HG03097 (cell line): ENCODE data around the gene CLDN5.

ENCODE experiments used
- ATAC-seq: cut with Tn5 transposase; IDR thresholded peaks from one replicate; pipeline ENCODE4 v1.9.1; 2021; ENCODE audit not compliant: unreplicated experiment, low FRiP score

CLDN5 gene

DNA sequence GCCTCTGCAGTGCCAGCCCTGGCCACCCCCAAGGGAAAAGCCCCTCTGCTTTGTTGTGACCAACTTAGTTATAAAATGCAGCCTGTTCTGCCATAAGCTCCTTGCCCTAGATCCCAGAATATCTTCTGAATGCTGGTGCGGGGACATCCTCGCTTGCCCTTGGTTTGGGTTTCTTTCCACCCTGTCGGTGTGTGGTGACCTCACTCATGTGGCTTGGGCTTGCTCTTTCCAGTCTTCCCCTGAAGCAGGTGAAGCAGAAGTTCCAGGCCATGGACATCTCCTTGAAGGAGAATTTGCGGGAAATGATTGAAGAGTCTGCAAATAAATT, 16.7 kb downstream of the CLDN5 start:
- no peak for ATAC-seq

DNA sequence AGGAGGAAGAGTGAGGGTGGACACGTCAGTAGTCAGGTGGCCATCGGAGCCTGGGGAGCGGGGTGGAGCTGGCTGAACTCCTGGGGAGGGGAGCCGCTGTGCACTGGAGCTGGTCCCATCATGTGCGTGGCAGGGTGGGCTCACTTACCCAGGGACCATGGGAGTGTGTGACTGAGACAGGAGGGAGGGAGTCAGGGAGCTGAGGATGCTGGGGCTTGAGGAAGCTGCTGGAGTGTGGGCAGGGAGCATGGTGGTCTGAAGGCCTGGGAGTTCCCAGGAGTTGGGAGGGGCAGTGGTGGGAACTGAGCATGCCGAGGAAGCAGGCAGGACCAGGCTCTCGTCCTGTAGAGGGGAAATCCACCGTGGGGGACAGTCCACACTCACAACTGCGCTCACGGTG, 18.0 kb downstream of the CLDN5 start:
- ATAC-seq, result no peak

DNA sequence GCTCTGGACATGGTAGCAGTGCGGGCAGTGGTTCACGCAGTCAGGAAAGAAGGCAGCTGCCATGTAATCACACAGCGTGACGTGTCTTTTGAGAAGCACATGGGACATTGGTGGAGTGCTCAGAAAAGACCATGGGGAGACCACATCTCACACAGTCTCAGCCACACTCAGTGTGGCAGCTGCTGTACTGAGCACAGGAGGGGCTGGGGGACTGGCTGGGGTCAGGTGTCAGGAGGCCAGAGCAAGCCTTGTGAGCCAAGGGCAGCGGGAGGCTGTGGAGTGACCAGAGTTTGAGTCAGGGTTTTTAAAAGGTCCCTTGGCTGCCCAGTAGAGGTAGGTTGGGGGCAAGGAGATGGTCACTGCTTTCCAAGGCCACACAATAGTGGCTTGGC, 18.5 kb downstream of the CLDN5 start:
- ATAC-seq, result no peak

DNA sequence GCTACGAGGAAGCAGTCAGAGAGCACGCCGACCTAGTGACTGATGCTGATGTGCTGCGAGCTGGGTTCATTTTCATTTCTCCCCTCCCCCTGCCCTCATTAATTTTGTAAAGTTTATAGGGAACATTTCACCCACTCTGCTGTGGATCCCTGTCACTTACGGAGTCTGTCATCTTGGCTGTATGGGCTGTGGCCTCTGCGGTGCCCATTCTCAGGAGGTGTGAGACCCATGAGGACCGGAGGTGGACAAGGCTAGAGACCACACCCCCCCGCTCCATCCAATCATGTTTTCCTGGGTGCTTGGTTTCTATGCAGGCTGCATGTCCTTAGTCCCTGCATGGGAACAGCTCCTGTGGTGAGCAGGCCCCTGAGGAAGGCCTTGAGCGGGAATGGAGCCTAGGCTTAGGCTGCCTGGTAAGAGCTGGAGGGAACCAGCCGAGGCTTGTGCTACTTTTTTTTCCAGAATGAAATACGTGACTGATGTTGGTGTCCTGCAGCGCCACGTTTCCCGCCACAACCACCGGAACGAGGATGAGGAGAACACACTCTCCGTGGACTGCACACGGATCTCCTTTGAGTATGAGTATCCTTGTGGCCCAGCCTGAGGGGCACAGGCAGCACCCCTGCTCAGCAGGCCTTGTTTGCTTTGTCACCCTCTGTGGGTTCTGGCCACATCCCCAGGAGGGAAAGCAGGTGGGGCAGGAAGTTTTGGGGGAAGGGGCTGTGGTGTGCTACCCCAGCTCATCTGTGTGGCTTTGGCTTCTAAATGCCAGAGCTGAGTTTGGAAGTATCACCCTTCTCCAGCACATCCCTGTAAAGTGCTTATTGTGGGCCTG, 19.1 kb downstream of the CLDN5 start:
- no peak for ATAC-seq

DNA sequence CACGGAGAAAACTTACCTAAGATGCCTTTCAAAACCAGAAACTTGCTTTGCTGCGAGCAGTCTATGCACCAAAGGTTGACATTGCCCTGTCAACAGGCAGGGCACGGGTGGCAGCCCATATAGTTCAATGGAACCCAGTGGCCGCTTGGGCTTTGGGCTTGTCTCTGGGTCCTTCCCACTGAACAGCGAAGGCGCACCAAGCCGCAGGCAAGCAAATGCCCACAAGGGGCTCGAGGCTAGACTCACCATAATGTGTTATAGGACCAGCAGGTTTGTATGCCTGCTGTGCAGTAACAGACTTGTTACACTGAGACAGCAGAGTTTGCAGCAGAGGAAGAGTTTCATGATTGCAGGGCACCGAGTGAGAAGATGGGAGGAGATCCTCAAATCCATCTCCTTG, 20.3 kb downstream of the CLDN5 start:
- ATAC-seq, result no peak

DNA sequence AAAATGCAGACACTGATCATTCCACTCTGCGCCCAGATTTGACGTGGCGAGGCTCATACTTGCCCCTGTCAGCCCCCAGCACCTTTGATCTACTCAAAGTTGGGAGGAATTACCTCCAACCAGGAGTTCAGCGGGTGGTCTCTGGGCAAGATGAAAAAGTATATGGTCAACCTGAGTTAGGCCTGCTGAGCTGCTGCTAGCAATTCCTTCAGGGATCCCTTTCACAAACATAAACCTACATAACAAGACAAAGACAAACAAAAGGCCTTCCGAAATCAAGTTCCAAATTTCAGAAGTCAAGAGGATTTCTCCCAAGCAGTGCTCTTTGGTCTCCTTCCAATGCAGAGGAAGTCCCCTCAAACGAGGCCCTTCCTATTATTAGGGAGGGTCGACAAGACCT, 20.8 kb downstream of the CLDN5 start:
- no peak for ATAC-seq

DNA sequence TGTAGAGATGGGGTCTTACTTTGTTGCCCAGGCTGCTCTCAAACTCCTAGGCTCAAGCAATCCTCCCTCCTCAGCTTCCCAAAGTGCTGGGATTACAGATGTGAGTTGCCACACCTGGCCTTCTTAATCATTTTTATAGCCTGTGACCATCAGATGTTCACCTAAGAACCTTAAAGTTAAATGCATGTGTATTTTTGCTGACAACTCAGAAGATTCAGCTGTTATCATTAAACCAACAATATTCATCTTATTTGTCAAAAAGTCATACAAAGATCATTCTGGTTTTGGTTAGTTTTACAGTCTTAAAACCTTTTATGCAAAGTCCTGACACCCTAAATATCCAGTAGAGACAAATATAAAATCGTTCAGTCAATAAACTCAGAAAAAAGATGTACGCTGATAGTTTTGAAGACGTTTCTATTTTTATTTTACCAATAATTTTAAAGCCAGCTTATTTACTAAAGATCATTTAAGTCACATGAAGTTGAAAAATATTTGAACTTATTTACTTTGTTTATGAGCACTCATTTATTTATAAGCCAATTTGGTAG, 22.2 kb downstream of the CLDN5 start:
- no peak for ATAC-seq

DNA sequence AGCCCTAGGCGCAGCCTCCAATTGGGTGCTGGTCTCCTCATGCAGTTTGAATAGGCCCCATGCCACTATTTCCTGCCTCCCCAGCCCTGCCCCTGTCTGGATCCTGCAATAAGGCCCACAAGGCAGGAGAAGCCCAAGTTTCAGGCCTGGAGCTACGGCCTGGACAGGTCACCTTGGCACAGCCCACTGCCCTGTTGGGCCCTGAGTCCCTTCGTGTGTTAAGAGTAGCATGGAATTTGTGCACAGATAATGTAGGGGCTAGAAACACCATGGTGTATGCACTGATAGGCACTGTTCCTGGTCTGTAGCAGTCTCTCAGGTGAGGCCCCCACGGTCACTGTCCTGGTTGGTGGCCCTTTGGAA, 24.3 kb downstream of the CLDN5 start:
- no peak for ATAC-seq

DNA sequence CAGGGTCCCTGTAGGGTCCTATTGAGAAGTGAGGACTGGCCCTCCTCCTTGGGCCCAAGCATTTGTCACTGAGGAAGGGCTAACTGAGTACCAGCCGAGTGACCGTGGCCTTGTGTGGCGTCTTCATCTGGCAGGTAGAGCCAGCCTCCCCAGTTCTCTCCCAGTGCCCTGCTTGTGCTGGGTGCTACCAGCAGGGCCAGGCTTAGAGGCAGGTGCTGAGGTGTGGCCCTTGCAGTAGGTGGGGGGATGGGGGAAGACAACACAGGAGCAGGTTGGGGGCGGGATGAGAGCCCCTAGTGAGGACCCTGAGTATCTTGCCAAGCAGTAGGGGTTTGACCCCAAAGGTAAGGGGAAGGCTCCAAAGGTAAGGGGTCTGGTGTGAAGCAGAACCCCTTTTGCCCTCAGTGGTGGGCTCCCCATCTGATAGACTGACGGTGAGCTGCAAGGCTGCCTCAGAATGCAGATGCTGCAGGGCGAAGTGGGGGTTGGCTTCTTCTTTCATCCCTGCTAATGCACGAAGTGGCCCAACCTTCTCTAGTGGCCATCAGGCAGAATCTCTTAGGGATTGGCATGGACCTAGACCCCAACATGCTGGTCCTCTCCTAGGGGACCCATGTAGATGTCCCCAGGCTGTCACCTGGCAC, 24.9 kb downstream of the CLDN5 start:
- ATAC-seq, result no peak

DNA sequence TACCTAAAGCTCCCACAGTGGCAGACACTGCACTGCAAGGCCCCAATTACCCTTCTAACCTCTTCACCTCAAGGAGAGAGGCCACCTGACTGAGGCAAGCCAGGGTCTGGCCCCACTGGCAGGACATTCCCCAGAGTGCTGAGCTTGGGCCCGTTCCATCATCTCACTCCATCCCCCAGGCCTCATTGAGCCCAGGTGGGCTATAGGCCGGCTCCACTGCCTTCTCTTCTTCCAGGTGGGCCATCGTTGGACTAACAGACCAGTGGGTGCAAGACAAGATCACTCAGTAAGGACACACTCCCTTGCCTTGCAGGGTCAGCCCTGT, 25.4 kb downstream of the CLDN5 start:
- ATAC-seq, result no peak

DNA sequence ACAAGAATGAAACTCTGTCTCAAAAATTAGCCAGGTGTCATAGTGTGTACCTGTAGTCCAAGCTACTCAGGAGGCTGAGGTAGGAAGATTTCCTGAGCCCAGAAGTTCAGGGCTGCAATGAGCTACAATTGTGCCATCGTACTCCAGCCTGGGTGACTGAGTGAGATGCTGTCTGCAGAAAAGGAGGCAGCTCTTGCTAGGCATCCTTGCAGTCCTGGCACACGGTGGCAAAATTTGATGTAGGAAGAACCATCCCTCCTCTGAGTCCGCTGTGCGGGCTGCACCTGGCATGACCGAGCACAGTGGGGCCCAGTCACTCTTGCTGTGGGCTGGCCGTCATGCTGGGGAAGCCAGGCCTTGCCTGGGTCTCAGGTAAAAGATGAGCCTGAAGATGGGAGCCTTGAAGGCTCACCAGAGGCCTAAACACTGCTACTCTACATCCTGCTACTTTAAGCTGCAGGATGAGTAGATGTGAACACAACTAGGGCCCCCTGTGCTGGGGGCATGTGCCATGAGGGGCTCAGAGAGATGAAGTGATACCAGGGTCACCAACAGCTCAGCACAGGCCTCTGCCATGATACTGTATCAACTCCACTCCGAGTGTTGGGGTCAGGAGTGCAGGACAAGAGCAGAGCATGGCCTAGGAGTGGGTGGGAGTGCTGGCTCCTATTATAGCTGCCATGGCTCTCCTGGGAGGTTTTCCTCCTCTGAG, 25.9 kb downstream of the CLDN5 start:
- ATAC-seq, result no peak

DNA sequence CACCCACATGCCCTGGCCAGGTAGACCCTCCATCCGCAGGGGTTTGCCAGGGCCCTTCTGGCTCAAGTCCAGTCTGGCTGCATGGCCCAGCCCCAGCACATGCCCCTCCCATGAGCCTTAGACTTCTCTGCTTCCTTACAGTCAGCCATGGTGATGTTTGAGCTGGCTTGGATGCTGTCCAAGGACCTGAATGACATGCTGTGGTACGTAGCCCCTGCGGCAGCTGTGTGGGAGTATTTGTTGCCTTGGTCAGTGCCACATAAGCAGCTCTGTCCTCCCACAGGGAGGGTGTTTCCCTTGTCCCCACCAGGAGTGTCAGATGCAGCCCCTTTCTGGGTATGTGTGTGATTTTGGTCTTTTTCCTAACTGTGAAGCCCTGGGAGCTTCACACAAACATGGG, 27.0 kb downstream of the CLDN5 start:
- ATAC-seq, result no peak

DNA sequence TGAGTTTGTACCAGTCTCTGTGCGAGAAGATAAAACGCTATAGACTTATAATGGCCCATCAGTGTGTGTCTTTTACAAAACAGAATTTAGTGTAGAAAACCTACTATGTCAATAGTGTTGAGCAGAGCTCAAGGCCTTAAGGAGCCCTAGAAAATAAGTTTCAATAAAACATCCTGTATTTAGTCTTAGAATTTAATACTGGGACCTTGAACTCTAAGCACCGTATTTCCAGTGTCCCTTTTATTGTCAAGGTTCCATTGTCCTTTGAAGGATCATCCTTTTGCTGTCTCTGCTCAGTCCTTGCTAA, 27.9 kb downstream of the CLDN5 start:
- no peak for ATAC-seq

DNA sequence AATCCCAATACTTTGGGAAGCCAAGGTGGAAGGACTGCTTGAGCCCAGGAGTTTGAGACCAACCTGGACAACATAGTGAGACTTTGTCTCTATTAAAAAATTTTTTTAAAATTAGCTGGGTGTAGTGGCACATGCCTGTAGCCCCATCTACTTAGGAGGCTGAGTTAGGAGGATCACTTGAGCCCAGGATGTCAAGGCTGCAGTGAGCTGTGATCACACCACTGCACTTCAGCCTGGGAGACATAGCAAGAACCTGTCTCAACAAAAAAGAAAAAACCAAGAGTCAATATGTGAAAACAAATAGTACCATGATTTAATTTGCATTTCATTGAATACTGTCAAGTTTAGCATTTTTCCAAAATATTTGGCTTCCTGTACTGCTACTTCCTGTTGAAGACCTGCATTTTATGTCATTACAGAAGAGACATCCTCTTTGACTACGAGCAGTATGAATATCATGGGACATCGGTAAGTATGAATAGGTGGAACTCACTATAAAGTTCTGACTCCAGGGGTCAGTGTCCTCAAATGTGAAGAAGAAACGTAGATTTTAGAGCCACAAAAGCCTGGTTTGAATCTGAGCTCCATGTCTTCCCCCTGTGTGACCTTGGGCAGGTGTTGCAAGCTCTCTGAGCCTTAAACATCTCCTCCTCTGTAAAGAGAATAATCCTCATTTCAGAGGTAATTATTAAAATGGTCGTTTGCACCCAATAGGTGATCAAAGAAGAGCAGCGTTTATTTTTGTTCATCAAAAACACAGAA, 28.5 kb downstream of the CLDN5 start:
- ATAC-seq, result no peak

DNA sequence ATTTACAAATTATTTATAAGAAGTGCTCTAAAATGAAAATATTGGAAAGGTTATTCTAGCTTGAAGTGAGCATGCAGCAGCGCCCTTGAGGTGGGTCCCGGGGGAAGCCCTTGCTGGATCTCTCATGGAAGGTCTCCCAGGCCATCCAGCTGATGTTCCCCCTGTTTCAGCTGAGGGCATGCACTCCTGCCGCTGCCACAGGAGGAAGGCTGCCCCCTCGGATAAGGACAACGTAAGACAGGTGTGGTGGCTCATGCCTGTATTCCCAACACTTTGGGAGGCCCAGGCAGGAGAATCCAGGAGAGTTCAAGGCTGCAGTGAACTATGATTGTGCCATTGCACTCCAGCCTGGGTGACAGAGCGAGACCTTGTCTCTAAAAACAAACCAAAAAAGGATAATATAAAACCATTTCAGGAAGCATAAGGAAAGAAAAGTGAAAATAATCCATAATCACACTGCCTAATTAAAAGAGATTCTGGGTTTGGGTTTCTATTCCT, 29.5 kb downstream of the CLDN5 start:
- no peak for ATAC-seq

DNA sequence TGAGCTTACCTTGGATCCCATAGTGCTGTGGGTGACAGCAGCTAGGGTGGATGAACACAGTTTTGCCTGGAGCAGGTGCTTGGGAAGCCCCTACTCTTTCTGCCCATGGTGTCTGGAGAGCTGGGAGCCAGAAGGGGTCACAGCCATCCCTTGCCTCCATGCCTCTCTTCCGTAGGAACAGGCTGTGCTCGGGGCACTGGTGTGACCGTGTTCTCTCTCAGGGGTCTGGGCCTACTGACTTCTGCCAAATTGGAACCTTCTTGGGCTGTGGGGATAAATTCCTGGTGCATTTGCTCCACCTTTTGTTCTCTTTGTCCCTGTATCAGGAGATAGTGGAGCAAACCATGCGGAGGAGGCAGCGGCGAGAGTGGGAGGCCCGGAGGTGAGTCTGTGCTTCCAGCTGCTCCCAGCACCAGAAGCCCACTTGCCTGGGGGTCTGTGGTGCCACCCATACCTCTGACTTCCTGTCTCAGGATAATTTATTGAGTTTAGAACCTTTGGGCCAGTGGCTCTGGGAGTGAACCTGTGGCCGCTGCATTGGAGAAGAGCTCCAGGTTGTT, 30.1 kb downstream of the CLDN5 start:
- no peak for ATAC-seq

DNA sequence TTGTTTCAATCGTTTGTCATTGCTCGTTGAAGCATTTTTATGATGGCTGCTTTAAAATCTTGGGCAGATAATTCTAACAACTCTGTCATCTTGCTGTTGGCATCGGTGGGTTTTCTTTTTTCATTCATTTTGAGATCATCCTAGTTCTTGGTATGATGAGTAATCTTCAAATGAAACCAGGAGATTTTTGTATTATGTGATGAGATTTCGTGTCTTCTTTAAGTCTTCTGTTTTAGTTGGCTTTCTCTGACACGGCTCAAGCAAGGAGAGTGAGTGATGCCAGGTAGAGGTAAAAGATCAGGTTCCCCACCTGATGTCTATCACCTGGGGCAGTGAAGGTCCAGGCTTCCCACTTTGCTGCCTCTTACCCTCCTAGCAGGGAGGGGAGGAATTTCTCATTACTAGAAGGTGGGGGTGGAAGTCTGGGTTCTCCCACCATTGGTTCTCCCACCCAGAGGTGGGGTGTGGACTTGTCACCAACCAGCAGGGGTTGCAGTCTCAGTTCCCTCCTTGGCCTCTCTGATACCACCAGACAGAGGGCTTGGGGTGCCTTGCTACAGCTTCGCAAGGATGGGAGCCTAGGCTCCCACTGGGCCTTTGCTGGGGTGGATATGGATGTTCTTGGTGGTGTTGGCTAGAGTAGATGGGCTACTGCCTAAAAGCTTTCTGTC, 31.6 kb downstream of the CLDN5 start:
- ATAC-seq, result no peak

DNA sequence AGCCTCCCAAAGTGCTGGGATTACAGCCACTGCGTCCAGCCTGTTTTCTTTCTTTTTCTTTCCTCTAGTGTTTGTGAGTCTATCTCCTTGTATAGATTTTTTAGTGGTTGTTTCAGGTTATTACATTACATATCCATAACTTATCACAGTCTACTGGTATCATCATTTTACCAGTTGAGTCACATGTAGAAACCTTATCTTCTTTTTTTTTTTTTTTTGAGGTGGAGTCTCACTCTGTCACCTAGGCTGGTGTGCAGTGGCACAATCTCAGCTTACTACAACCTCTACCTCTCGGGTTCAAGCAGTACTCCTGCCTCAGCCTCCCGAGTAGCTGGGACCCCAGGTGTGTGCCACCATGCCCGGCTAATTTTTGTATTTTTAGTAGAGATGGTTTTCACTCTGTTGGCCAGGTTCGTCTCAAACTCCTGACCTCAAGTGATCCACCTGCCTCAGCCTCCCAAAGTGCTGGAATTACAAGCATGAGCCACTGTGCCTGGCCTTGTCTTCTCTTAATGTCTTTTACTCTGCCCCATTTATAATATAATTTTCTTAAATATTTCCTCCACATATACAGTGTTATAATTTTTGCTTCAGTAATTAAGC, 33.5 kb downstream of the CLDN5 start:
- no peak for ATAC-seq

DNA sequence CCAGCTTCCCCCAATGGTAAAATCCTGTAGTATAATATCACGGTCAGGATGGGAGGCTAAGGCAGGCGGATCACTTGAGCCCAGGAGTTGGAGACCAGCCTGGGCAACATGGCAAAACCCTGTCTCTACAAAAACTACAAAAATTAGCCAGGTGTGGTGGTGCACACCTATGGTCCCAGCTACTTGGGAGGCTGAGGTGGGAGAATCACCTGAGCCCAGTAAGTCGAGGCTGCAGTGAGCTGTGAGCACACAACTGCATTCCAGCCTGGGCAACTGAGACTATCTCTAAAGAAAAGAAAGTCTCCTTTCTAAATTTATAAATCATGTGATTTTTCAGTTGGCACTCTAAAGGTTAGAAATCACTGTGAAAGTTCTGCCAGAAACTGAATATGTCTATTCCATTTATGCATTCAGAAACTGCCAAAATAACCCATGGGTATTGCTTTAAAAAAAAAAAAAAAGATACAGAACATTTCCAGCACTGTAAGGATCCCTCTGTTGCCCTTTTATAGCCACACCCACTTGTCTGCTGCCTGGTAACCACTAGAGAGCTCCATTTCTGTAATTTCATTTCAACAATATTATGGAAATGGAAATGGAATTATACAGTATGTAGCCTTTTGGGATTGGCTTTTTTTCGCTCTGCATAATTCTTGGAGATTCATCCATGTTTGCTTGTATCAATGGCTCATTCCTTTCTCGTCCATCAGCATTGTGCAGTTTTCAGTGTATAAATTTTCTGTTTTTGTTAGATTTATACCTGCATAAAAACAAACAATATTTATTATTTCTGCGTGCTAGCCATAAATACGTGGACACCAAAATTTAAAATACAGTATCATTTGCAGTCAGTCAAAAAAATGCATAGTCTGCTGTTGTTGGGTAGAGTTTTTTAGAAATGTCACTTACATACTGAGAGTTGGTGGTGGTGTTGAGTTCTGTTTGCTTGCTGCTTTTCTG, 35.0 kb downstream of the CLDN5 start:
- no peak for ATAC-seq
